DND-41 (cell line): ENCODE results near the gene ABHD17A.

Experiments
- CTCF ChIP-seq: IDR thresholded peaks from 2 replicates; pipeline ENCODE4 v1.5.1; 2012; ENCODE audit warnings: borderline replicate concordance, low read length, moderate library complexity, mild to moderate bottlenecking; ENCODE audit not compliant: poor library complexity, severe bottlenecking; ENCODE audit errors: extremely low read depth
- EZH2 ChIP-seq: IDR thresholded peaks from 3 replicates; pipeline ENCODE4 v1.6.1; 2012; ENCODE audit warnings: borderline replicate concordance, low read depth, mild to moderate bottlenecking, moderate library complexity, low read length, inconsistent platforms; ENCODE audit not compliant: severe bottlenecking

- no peak for TF ChIP-seq CTCF
- no peak for TF ChIP-seq EZH2
Observed at GRCh38 chr19:1933942-1934341, 48.6 kb upstream of the ABHD17A start.
